Endothelial cell of umbilical vein (primary cell): ENCODE results near the gene ASTN1. TPM values are rescaled to one million over a fixed set of nuclear protein-coding genes. Genes with fewer than 3 reads are reported as not detected.

Experiments
- BruUV-seq: library from RNA; stranded (reverse); fragments of 400-500 nt; replicated peaks from 2 replicates; lab custom pipeline; 2021; lab: Mats Ljungman, UMichigan
- CTCF ChIA-PET: fragments of 300-600, 350-600 bp; sonication (Branson Sonifier 250); formaldehyde crosslinking; loops from one replicate; lab custom pipeline; 2021; ENCODE audit warnings: antibody characterized with exemption, inconsistent platforms; lab: Charles Lee
- POLR2A ChIA-PET: fragments of 300-600, 350-600 bp; sonication (Branson Sonifier 250); formaldehyde crosslinking; loops from one replicate; lab custom pipeline; 2021; ENCODE audit warnings: antibody characterized with exemption, inconsistent platforms; lab: Charles Lee
- DNase-seq: peaks from one replicate; pipeline ENCODE4 v3.0.0-alpha.2; 2011; ENCODE audit warnings: low read depth, low spot score
- FAIRE-seq: peaks from 2 replicates; lab custom pipeline; 2011; peaks lifted over from hg19 to GRCh38; lab: Jason Lieb, UNC
- H2AFZ ChIP-seq: 2 replicates; pipeline ENCODE4 v1.6.0; 2012; ENCODE audit warnings: low read depth, low read length, control low read depth, inconsistent platforms
- H3K27ac ChIP-seq: 2 replicates; pipeline ENCODE4 v1.5.1; 2011; ENCODE audit warnings: low read depth, mild to moderate bottlenecking, control low read depth, low read length, moderate library complexity; ENCODE audit not compliant: insufficient read depth
- H3K27me3 ChIP-seq, 2 experiments: 2 replicates each; pipeline versions ENCODE4 v1.6.0 to v1.6.1; 2011; ENCODE audit warnings: low read length in 2 of 2, mixed read lengths in 1 of 2; ENCODE audit not compliant: control insufficient read depth in 2 of 2, insufficient read depth in 2 of 2
- H3K36me3 ChIP-seq, 2 experiments: 2 replicates in 1 of 2; 3 replicates in 1 of 2; pipeline ENCODE4 v1.5.1; 2011; ENCODE audit warnings: low read length in 2 of 2, mild to moderate bottlenecking in 1 of 2, moderate library complexity in 1 of 2; ENCODE audit not compliant: control insufficient read depth in 2 of 2, insufficient read depth in 2 of 2; ENCODE audit errors: extremely low read depth in 1 of 2
- H3K4me1 ChIP-seq: 3 replicates; pipeline ENCODE4 v1.5.1; 2011; ENCODE audit warnings: mild to moderate bottlenecking, low read length; ENCODE audit not compliant: control insufficient read depth, insufficient read depth; ENCODE audit errors: extremely low read depth
- H3K4me2 ChIP-seq: 2 replicates; pipeline ENCODE4 v1.6.1; 2011; ENCODE audit warnings: low read length, control low read depth, mixed read lengths; ENCODE audit not compliant: insufficient read depth
- H3K4me3 ChIP-seq, 3 experiments: fragments of 200-600 bp in 1 of 3; sonication (generic), shearing (Covaris generic) in 1 of 3; replicated peaks in 1 of 3; 2 replicates each; pipeline ENCODE4 v1.5.1; 2011 to 2016; ENCODE audit warnings: control low read depth in 3 of 3, low read length in 3 of 3, mild to moderate bottlenecking in 2 of 3, inconsistent platforms in 1 of 3, low read depth in 1 of 3, moderate library complexity in 1 of 3; ENCODE audit not compliant: insufficient read depth in 1 of 3
- H3K79me2 ChIP-seq: 2 replicates; pipeline ENCODE4 v1.6.0; 2012; ENCODE audit warnings: low read length, inconsistent platforms; ENCODE audit not compliant: control insufficient read depth, insufficient read depth
- H3K9ac ChIP-seq: replicated peaks from 2 replicates; pipeline ENCODE3; 2011; ENCODE audit warnings: low read length, control low read depth; ENCODE audit not compliant: insufficient read depth; ENCODE audit errors: extremely low read depth
- H3K9me1 ChIP-seq: replicated peaks from 3 replicates; pipeline ENCODE4 v1.6.0; 2011; ENCODE audit warnings: mild to moderate bottlenecking, low read length; ENCODE audit not compliant: control insufficient read depth, insufficient read depth; ENCODE audit errors: extremely low read depth
- H3K9me3 ChIP-seq: replicated peaks from 2 replicates; pipeline ENCODE4 v1.5.1; 2012; ENCODE audit warnings: low read length, inconsistent platforms; ENCODE audit not compliant: control insufficient read depth, insufficient read depth
- H4K20me1 ChIP-seq: replicated peaks from 2 replicates; pipeline ENCODE3; 2011; ENCODE audit warnings: mild to moderate bottlenecking, low read length; ENCODE audit not compliant: control insufficient read depth, insufficient read depth; ENCODE audit errors: extremely low read depth
- EZH2 ChIP-seq: IDR thresholded peaks from 2 replicates; pipeline ENCODE4 v1.6.1; 2012; ENCODE audit warnings: borderline replicate concordance, low read depth, mild to moderate bottlenecking, moderate library complexity, low read length, inconsistent platforms; ENCODE audit not compliant: severe bottlenecking
- FOS ChIP-seq: IDR thresholded peaks from 2 replicates; pipeline ENCODE4 v1.6.1; 2011; ENCODE audit warnings: mild to moderate bottlenecking, low read length, moderate library complexity, borderline replicate concordance; ENCODE audit not compliant: insufficient read depth
- GATA2 ChIP-seq: IDR thresholded peaks from 2 replicates; pipeline ENCODE4 v1.7.0; 2011; ENCODE audit warnings: low read depth, mild to moderate bottlenecking, moderate library complexity, mixed read lengths, low read length; ENCODE audit not compliant: insufficient read length, insufficient read depth
- JUN ChIP-seq: IDR thresholded peaks from 2 replicates; pipeline ENCODE4 v1.6.1; 2011; ENCODE audit warnings: borderline replicate concordance, low read depth; ENCODE audit not compliant: insufficient read length, insufficient read depth
- MYC ChIP-seq: IDR thresholded peaks from one replicate; pipeline ENCODE4 v1.6.1; 2011; ENCODE audit warnings: mild to moderate bottlenecking, low read depth, low read length
- dilution Hi-C: fragments of 300-500 bp; cut with MboI; formaldehyde crosslinking; loops from one replicate; pipeline ENCODE4 v1.15.0; 2019; ENCODE audit warnings: low sequenced_read_pairs; ENCODE audit not compliant: extremely low pct_ligation_motif_present
- intact Hi-C: fragments of 100-400 bp; cut with micrococcal nuclease; formaldehyde crosslinking; loops from one replicate; pipeline ENCODE4 v1.10.0; 2022
- polyA plus RNA-seq, 4 experiments: library from polyadenylated mRNA; depleted of rRNA in 3 of 4; stranded (reverse) in 3 of 4; unstranded in 1 of 4; fragments of >200 nt; gene quantifications; 2 replicates each; pipeline versions ENCODE4 v1.2.1 to v1.2.3, GENCODE V29; 2011 to 2012; ENCODE audit warnings: missing spikeins in 1 of 4
- total RNA-seq: library from RNA; stranded (reverse); gene quantifications from 2 replicates; pipeline ENCODE4 v1.2.3, GENCODE V29; 2021
- TF ChIP-seq, protein P1 (sequence below): IDR thresholded peaks from 2 replicates; pipeline ENCODE4 v1.6.1; 2011; ENCODE audit not compliant: insufficient read depth, insufficient read length
- TF ChIP-seq, protein P2 (sequence below), 2 donors: IDR thresholded peaks; 1 replicate in 1 of 2; 2 replicates in 1 of 2; pipeline ENCODE4 v1.5.1; 2011; ENCODE audit warnings: low read length in 2 of 2, mild to moderate bottlenecking in 2 of 2, moderate library complexity in 2 of 2, control low read depth in 1 of 2, inconsistent platforms in 1 of 2, low read depth in 1 of 2; ENCODE audit not compliant: insufficient read depth in 1 of 2; ENCODE audit errors: extremely low read depth in 1 of 2

ASTN1 gene
- total and polyA plus RNA-seq, 2 donors (not counting 3 experiments of a cell fraction or from before 2014, with no cell fraction given): 0.04 TPM; not detected in 1

DNA sequence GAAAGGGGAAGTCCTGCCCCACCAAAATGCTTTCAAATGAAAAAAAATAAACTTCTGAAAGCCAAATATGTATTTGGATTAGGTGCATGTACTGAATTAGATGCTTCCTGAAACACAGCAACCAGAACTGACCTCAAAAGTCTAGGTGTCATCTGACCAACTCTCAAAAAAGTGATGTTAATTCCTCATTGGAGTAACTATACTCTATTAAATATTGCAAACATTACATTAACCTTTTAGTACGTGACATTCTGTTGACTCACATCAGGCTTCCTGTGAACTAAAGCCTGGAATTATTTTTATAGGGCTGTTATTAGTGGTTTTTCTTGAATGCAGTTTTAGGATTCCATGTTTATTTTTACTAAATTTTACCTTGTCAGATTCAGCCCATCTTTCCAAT lies 73.5 kb downstream of the ASTN1 start:
- dilution Hi-C loops: no loop called here
- Histone ChIP-seq H3K27ac (no peak overlapping the region), H3K9me3 (no peaks in the 10 kb centered on the region), H3K9ac (no peak overlapping the region), H3K4me1 (no peaks in the 10 kb centered on the region), H4K20me1 (no peaks in the 10 kb centered on the region), H3K79me2 (no peaks in the 10 kb centered on the region), H3K9me1 (no peaks in the 10 kb centered on the region), H3K27me3 (no peaks in the 10 kb centered on the region), H3K36me3 (no peaks in the 10 kb centered on the region), H2AFZ (no peak overlapping the region), H3K4me2 (no peak overlapping the region), H3K4me3 (no peak overlapping the region)
- DNase-seq (no peak), FAIRE-seq (no peak)
- BruUV-seq: no TSS peak
- intact Hi-C loops: no loop called here
- POLR2A ChIA-PET: no interaction called here
- TF ChIP-seq JUN: no peak
- CTCF ChIA-PET: no interaction called here

DNA sequence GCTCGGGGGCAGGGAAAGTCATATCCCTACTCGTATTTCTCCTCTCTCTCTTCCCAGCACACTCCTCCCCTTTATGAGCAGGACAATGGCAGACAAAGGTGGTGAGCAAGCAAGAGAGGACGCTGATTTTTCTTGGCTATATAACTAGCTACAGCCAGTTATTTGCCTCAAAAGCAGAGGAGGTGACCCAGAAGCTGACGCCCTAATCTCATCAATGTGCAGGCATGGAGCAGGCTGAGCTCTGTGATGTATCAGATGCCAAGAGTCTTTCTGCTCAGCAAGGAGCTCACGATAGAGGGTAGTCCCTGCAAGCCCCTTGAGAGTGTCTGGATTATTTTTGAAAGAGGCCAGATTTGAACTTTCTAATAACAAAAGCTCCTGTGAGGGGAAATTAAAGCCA lies 75.5 kb downstream of the ASTN1 start:
- Histone ChIP-seq H3K27ac (no peak overlapping the region), H3K9me1 (no peaks in the 10 kb centered on the region), H2AFZ (no peak overlapping the region), H3K27me3 (no peaks in the 10 kb centered on the region), H3K9ac (no peak overlapping the region), H3K4me1 (no peaks in the 10 kb centered on the region), H3K4me2 (no peak overlapping the region), H3K79me2 (no peaks in the 10 kb centered on the region), H3K4me3 (no peak overlapping the region), H3K36me3 (no peaks in the 10 kb centered on the region), H3K9me3 (no peaks in the 10 kb centered on the region), H4K20me1 (no peaks in the 10 kb centered on the region)
- CTCF ChIA-PET: no interaction called here
- intact Hi-C loops: no loop called here
- no TSS peak for BruUV-seq
- no peak for FAIRE-seq
- no peak for DNase-seq
- TF ChIP-seq MYC (no peak), GATA2 (no peak), FOS (no peak), EZH2 (no peak)
- TF ChIP-seq, protein P1, sequence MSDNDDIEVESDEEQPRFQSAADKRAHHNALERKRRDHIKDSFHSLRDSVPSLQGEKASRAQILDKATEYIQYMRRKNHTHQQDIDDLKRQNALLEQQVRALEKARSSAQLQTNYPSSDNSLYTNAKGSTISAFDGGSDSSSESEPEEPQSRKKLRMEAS: no peak
- TF ChIP-seq, protein P2, sequence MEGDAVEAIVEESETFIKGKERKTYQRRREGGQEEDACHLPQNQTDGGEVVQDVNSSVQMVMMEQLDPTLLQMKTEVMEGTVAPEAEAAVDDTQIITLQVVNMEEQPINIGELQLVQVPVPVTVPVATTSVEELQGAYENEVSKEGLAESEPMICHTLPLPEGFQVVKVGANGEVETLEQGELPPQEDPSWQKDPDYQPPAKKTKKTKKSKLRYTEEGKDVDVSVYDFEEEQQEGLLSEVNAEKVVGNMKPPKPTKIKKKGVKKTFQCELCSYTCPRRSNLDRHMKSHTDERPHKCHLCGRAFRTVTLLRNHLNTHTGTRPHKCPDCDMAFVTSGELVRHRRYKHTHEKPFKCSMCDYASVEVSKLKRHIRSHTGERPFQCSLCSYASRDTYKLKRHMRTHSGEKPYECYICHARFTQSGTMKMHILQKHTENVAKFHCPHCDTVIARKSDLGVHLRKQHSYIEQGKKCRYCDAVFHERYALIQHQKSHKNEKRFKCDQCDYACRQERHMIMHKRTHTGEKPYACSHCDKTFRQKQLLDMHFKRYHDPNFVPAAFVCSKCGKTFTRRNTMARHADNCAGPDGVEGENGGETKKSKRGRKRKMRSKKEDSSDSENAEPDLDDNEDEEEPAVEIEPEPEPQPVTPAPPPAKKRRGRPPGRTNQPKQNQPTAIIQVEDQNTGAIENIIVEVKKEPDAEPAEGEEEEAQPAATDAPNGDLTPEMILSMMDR (IDR thresholded peaks at IDR 0.05; ENCODE audit: extremely low read depth in 1 of 2, insufficient read depth in 1 of 2, low read depth in 1 of 2, low read length in 2 of 2): no peak
- dilution Hi-C loops: no loop called here
- POLR2A ChIA-PET: no interaction called here
